Measurements from ENCODE around the gene DCAF7.

Gene DCAF7

DNA sequence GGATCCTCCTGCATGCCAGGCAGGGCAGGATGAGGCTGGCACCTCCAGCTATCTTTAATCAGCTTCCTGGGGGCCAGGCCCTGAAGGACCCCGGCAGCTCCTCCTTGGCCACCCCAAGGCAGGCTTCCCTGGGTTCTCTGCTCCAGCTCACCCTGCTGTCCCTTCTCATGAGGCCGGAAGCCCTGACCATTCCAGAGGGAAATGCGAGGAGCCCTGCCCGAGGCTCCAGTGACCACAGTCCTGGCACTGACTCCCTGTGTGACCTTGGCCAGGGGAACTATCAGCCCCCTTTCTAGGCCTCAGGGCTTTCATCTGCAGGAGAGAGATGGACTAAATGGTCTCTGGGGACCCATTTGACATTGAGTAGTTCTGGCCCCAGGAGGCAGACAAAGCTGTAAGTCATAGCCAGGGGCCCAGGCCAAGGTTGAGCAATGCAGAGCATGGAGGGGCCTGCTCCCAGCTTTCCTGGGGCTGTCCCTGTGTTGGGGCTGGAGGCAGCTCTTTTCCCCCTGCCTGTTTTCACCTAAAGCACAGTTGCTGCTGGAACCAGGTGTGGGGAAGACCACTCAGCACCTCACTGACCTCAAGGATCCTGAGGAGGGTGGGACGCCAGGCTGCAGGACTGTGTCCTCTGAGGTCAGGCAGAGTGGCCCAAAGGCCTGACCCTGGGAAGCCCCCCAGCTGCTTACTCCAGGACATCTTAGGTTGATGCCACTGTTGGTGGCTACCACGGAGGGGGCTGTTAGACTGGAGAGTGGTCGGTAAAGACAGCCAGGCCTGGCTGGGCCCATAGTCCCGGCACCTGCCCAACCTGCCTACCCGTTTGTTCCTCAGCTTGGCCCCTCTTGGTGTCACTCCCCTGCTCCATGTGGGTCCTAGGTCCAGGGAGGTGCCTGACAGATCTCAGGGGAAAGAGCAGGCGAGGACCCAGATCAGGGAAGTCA is 19.0 kb upstream of the DCAF7 start:
- DNase-seq (ENCODE audit: low read depth), result no peak
- H3K4me3 ChIP-seq (replicated peaks; ENCODE audit: low read depth, low read length), result no peak overlapping the region
- TF ChIP-seq, protein P1, sequence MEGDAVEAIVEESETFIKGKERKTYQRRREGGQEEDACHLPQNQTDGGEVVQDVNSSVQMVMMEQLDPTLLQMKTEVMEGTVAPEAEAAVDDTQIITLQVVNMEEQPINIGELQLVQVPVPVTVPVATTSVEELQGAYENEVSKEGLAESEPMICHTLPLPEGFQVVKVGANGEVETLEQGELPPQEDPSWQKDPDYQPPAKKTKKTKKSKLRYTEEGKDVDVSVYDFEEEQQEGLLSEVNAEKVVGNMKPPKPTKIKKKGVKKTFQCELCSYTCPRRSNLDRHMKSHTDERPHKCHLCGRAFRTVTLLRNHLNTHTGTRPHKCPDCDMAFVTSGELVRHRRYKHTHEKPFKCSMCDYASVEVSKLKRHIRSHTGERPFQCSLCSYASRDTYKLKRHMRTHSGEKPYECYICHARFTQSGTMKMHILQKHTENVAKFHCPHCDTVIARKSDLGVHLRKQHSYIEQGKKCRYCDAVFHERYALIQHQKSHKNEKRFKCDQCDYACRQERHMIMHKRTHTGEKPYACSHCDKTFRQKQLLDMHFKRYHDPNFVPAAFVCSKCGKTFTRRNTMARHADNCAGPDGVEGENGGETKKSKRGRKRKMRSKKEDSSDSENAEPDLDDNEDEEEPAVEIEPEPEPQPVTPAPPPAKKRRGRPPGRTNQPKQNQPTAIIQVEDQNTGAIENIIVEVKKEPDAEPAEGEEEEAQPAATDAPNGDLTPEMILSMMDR (IDR thresholded peaks at IDR 0.05; ENCODE audit: low read length, missing control alignments), result no peak

DNA sequence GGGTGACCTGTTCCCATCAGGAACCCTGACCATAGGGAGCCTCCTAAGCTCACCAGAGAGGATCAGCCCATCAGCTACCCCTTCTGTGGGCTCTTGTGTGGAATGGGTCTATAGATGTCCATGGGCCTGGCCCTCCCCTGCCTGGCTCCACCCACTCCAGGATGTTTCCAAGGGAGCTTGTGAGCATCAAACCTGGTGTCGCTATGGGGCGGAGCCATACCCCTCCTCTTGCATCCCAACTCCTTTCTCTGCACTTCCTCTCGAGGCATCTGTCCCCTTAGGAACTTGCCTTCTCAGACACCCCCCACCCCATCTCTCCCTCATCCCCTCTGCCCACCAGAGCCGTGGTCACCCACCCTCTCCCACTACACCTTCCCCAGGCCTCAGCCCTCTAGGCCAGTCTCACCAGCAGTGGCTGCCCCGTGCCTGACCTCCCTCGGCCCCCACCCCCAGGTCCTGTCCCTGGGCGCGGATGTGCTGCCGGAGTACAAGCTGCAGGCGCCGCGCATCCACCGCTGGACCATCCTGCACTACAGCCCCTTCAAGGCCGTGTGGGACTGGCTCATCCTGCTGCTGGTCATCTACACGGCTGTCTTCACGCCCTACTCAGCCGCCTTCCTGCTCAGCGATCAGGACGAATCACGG is 16.7 kb upstream of the DCAF7 start:
- TF ChIP-seq, protein P1 (IDR thresholded peaks at IDR 0.05; ENCODE audit: low read length, missing control alignments), result no peak
- DNase-seq (ENCODE audit: low read depth), result no peak
- H3K4me3 ChIP-seq (replicated peaks; ENCODE audit: low read depth, low read length), result no peak overlapping the region

DNA sequence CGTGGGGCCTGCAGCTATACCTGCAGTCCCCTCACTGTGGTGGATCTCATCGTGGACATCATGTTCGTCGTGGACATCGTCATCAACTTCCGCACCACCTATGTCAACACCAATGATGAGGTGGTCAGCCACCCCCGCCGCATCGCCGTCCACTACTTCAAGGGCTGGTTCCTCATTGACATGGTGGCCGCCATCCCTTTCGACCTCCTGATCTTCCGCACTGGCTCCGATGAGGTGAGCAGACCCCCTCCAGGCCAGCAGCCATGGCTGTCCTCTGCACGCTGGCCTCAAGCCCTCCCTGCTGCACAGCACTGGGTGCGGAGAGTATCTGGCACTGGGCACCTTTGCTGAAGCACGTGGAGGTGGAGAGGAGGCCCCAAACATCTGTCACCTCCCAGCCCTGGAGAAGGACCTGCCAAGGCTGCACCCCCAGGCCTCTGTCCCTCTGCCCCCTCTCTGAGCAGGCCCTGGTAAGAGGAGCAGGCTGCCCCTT is 16.2 kb upstream of the DCAF7 start:
- TF ChIP-seq, protein P1 (IDR thresholded peaks at IDR 0.05; ENCODE audit: low read length, missing control alignments), result no peak
- H3K4me3 ChIP-seq (replicated peaks; ENCODE audit: low read depth, low read length), result no peak overlapping the region
- DNase-seq (ENCODE audit: low read depth), result no peak

DNA sequence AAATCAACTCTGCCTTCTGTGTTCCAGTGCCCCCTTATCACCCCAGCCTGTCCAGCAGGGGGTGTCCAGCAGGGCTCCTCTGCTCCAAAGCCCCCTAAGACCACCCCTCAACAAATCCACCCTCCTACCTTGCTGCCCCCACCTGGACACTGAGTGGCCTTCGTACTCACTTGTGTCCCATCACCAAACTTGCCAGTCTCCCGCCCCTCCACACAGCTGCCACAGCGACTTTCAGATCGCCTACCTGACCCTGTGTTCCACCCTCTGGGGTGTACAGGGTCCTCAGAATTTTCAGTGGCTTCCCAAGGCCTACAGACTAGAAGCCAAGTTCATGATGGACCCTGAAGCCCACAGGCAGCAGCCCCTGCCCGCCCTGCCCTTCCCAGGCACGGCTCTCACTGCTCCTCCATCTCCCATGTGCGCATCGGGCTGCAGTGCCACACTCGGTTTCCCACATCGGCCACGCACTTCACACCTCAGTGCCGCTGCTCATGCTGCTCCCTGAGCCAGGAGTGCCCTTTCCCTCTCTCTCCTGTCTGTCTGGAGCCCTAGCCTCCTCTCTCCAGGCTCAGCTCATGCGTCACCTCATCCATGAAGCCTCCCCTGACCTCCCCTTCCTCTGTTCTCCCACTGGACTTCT is 15.3 kb upstream of the DCAF7 start:
- TF ChIP-seq, protein P1 (IDR thresholded peaks at IDR 0.05; ENCODE audit: low read length, missing control alignments), result no peak
- H3K4me3 ChIP-seq (replicated peaks; ENCODE audit: low read depth, low read length), result no peak overlapping the region
- no peak for DNase-seq (ENCODE audit: low read depth)

DNA sequence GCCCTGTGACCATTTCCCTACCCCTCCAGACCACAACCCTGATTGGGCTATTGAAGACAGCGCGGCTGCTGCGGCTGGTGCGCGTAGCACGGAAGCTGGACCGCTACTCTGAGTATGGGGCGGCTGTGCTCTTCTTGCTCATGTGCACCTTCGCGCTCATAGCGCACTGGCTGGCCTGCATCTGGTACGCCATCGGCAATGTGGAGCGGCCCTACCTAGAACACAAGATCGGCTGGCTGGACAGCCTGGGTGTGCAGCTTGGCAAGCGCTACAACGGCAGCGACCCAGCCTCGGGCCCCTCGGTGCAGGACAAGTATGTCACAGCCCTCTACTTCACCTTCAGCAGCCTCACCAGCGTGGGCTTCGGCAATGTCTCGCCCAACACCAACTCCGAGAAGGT is 14.6 kb upstream of the DCAF7 start:
- no peak overlapping the region for H3K4me3 ChIP-seq (replicated peaks; ENCODE audit: low read depth, low read length)
- TF ChIP-seq, protein P1 (IDR thresholded peaks at IDR 0.05; ENCODE audit: low read length, missing control alignments), result no peak
- no peak for DNase-seq (ENCODE audit: low read depth)

DNA sequence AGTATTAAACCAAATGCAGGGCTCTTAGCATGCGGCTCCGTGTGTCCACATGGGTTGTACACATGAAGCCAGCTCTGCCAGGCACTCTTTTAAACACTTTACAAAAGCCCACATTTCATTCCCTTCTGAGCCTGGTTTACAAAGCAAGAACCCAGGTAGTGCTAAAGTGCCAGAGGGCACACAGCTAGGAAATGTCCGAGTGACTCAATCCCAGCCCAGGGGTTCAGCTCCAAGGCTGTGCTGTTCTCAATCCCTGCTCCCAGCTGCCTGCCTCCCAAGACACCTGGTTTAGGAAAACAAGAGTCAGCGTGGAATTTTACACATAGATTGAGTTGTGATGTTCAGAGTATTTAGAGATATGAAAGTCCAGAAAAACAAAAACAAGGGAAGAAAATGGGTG is 13.3 kb upstream of the DCAF7 start:
- no peak overlapping the region for H3K4me3 ChIP-seq (replicated peaks; ENCODE audit: low read depth, low read length)
- no peak for DNase-seq (ENCODE audit: low read depth)
- TF ChIP-seq, protein P1 (IDR thresholded peaks at IDR 0.05; ENCODE audit: low read length, missing control alignments), result no peak
